IPS-NIHi7 (cell line): ENCODE data around the gene PATJ.
"Not testable (repeated sequence)": the region's sequence is repeated elsewhere in the genome, so short reads cannot be mapped to it uniquely, and the experiment has no call there.

Source experiments
- DNase-seq: peaks from one replicate; pipeline ENCODE4 v3.0.0; 2012; ENCODE audit warnings: mixed read lengths; ENCODE audit errors: extremely low spot score

PATJ gene, protein sequence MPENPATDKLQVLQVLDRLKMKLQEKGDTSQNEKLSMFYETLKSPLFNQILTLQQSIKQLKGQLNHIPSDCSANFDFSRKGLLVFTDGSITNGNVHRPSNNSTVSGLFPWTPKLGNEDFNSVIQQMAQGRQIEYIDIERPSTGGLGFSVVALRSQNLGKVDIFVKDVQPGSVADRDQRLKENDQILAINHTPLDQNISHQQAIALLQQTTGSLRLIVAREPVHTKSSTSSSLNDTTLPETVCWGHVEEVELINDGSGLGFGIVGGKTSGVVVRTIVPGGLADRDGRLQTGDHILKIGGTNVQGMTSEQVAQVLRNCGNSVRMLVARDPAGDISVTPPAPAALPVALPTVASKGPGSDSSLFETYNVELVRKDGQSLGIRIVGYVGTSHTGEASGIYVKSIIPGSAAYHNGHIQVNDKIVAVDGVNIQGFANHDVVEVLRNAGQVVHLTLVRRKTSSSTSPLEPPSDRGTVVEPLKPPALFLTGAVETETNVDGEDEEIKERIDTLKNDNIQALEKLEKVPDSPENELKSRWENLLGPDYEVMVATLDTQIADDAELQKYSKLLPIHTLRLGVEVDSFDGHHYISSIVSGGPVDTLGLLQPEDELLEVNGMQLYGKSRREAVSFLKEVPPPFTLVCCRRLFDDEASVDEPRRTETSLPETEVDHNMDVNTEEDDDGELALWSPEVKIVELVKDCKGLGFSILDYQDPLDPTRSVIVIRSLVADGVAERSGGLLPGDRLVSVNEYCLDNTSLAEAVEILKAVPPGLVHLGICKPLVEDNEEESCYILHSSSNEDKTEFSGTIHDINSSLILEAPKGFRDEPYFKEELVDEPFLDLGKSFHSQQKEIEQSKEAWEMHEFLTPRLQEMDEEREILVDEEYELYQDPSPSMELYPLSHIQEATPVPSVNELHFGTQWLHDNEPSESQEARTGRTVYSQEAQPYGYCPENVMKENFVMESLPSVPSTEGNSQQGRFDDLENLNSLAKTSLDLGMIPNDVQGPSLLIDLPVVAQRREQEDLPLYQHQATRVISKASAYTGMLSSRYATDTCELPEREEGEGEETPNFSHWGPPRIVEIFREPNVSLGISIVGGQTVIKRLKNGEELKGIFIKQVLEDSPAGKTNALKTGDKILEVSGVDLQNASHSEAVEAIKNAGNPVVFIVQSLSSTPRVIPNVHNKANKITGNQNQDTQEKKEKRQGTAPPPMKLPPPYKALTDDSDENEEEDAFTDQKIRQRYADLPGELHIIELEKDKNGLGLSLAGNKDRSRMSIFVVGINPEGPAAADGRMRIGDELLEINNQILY (N-terminal part only)

DNA sequence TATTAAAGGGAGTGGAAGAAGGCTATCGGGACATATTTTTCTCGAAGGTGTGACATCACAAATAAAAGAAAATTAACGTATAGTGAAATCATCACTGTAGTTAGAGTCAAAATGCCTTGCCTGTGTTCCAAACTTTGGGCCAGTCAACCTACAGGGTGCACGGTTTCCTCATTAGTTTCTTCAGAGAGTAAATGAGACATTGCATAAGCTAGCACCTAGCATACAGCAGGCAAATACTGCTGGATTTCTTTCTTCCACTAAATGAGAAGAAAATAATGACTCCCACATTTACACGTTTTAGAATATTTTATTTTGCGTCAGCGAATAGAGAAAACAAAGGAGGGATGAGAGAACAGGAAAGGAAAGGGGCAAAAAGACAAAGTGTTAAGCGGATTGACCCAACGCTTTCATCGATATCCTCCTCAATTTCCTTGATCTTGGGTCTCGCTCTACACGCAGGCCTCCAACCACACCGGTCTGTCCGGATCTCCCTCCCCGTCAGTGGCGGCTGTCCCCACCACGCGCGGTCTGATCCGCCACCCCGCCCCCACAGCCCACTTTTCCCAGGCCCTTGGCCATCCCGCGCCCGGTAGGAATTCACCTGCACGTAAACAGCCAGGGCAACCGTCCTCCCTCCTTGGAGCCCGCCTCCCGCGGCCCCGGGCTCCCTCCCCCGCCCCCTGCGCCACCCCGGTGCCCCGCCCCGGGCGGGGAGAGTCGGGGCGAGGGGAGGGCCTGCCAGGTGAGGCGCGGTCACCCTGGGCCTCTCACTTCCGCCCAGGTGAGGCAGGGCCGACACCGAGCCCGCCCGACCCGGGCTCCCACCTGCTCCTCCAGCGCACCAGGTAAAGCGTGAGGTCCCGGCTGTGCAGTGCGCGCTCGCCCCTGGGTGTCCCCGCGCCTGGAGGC, at the start of gene PATJ:
TSS of gene PATJ (plus strand) at position 770 of the 909 bp plus-strand sequence. CDS start 20,413 bp downstream, outside the sequence.
- DNase-seq = peak; percentile 95

DNA sequence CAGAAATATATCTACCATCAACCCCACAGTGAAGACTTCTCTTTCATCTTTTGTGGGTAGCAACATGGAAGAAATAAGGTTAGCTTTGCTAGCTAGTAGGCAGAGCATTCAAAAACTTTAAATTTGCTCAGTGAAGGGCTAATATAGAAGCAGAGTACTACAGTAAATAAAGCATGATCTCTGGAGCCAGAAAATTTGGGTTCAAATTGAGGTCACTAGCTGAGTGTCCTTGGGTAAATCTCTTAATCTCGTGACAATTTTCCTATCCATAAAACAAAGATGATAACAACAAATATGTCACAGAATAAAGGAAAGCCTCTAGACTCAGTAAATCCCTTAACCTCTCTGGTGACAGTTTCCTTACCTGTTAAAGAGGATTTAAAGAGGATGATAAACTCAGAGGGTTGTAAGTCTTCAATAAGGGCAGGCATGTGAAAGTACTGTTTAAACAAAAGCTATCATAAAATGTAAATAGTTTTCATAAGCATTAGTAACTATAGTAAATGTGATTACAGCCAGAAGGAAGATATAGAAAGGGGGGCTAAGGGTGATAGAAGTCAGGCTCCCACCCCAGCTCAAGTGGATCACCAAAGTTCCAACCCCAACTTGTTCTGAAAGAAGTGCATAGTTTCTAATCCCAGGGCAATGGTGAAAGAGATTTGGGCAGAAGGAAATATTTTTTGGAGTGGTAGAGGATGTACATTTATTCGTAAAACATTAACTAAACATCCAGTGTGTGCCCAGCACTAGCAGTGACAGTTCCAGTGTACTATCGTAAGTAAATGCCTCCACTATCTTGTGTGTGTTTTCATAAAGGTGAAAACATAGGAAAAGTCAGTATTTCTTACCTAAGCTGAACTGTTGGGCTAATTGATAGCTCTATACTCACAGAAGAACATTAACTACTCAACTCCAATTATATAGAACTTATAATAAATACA, 42.1 kb upstream of the PATJ start:
- DNase-seq = no peak

DNA sequence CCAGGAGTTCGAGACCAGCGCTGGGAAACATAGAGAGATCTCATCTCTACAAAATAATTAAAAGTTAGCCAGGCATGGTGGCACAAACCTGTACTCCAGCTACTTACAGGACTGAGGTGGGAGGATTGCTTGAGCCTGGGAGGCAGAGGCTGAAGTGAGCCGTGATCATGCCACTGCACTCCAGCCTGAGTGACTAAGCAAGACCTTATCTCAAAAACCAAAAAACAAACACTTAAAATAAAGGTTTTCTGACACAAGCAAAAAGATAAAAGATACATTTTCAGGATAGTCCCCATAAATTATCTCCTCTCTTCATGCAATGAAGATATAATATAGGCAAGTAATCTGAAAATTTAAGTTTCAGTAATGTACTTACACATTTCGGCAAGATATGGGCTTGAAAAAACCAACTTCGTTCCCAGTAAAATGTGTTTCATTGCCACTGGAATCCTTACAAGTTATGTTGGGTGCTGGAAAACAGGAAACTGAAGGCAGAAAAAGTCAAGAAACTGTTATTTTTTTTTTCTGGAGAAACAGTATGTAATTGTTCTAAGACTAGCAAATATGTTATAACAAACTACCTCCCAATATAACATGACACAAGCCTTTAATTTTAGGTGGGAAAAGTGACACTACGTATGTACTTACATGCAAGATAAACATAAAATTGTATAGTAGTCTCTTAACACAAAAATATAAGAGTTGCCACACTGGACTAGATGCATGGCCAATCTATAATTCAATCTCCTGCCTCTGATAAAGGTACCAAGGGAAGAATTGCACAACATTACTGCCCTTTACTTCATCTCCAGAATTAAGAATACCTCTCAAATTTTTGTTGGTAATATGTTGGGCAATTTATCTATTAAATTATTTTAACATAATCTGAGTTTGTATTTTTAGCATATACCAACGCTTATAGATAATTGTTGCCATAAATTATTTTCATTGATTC, 33.0 kb upstream of the PATJ start:
- DNase-seq = no peak

DNA sequence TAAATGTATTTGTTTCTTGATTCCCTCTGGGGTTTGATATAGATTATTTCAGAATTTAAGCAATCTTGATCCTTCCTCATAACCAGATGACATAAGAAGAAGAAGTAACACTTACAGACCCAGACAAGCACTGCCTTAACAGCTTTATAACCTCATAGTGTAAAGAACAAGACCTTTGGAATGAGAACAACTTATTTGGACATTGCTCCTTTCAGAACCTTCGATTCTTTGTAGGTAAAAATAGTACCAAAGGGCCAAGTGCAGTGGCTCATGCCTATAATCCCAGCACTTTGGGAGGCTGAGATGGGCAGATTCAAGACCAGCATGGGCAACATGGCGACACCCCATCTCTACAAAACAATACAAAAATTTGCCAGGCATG, 32.4 kb upstream of the PATJ start:
- no peak for DNase-seq

DNA sequence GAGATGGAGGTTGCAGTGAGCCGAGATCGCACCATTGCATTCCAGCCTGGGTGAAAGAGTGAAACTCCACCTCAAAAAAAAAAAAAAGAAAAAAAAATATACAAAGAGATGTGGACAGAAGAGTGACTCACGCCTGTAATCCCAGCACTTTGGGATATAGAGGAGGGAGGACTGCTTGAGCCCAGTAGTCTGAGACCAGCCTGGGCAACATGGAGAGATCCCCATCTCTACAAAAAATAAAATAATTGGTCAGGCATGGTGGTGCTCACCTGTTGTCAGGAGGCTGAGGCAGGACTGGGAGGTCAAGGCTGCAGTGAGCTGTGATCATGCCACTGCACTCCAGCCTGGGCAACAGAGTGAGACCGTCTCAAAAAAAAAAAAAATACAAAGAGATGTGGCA, 31.0 kb upstream of the PATJ start:
- DNase-seq = not testable (repeated sequence)

DNA sequence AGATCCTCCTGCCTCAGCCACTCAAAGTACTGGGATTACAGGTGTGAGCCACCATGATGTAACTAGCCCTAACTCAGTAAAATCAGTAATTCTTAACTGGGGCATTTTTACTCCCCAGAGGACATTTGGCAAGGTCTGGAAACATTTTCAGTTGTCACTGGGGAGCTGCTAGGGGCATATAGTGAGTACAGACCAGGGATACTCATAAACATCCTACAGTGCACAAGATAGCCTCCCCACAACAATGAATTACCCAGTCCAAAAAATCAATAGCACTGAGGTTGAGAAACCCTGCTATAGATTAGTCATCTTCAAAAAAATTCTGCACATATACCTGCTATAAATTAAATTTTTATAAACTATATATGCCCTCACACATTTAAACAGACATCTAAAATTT, 30.3 kb upstream of the PATJ start:
- DNase-seq = no peak

DNA sequence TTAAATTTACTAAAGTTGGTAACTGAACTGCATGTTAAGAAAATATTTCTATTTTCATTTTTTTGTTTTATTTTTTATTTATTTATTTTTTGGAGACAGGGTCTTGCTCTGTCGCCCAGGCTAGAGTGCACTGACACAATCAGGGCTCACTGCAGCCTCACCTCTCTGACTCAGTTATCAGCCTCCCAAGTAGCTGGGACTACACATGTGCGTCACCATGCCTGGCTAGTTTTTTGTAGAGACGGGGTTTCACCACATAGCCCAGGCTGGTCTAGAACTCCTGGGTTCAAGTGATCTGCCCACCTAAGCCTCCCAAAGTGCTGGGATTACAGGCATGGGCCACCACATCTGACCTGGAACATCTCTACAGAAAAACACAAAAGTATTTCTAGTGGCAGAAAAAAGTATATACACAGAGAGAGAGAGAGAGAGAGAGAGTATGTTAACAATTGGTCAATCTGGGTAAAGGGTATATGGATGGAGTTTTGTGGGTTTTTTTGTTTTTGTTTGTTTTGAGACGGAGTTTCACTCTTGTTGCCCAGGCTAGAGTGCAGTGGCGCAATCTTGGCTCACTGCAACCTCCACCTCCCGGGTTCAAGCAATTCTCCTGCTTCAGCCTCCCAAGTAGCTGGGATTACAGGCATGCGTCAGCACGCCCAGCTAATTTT, 23.1 kb upstream of the PATJ start:
- not testable (repeated sequence) for DNase-seq

DNA sequence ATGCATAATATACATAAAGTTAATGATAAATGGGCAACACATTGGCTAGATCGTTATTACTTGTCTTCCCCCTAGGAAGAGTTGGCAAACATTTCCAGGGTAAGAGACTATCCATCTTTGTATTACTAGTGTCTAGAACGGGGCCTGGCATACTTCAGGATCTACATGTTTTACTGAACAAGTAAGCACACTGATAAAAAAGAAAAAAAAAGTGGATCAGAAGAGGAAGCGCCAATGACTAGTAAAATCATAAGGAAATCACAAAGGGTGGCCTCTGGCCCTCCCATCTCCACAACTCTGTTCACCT, 17.8 kb upstream of the PATJ start:
- DNase-seq = no peak

DNA sequence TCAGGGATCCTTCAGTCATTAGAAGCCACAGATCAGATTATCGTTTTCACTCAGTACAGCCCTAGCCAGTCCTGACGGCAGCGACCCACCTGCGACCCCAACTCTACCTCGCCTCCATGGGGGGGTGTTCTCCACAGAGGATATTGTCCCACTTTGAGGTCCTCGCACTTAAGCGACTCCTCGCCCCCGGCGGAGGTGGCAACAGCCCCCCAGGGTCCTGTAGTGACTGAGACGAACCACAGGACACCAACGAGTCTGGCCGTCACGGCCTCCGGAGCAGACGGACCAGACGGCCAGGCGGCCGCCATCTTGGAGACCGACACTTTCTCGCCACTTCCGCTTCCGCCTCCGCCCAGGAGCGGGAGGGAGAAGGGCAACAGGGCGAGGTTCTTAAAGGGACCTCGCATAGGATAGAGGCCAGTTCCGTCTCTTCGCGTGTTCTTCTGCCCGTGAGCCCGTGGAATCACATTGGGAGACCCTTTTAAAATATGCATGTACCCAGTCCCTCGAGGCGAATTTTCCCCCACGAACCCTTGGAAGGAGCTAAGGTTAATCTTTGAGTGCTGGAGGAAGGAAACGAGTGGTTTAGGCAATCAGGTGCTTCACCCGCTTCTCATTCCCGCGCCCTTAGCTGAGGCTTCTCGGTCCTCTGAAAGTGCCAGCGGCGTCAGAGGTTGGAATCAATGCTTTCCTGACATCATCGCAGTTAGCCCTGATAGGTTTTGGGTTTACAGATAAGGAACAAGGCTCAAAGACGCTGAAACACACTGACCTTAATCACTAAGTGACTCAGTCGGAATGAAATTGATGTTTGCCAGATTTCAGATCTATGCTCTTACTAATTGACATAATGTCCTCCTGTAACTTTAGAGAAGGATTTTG, 17.2 kb upstream of the PATJ start, which contains the start of gene TM2D1:
TSS of gene TM2D1 (minus strand) at position 329 of the 882 bp plus-strand sequence. CDS start at position 308, 21 bp downstream.
- DNase-seq = peak; percentile 92

DNA sequence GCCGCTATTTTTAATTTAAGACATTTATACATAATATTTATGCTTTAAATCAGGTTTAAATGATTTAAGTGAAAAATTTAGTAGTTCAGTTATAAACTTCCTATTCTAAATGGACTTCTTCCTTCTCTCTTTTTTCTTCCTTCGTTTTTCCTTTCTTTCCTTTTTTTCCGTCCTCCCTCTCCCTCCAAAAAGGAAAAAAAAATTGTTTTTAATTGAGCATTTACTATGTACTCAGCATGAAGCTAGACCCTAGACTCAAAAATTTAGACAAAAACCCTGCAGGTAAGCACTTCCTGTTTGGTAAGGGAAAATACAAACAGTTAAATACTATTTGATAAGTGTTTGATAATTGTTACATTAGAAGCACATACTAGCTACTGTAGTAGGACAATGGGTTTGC, 14.7 kb upstream of the PATJ start:
- no peak for DNase-seq

DNA sequence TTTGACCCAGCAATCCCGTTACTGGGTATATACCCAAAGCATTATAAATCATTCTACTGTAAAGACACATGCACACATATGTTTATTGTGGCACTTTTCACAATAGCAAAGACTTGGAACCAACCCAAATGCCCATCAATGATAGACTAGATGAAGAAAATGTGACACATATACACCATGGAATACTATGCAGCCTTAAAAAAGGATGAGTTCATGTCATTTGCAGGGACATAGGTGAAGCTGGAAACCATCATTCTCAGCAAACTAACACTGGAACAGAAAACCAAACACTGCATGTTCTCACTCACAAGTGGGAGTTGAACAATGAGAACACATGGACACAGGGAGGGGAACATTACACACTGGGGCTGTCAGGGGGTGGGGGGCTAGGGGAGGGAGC, 11.6 kb upstream of the PATJ start:
- DNase-seq = not testable (repeated sequence)

DNA sequence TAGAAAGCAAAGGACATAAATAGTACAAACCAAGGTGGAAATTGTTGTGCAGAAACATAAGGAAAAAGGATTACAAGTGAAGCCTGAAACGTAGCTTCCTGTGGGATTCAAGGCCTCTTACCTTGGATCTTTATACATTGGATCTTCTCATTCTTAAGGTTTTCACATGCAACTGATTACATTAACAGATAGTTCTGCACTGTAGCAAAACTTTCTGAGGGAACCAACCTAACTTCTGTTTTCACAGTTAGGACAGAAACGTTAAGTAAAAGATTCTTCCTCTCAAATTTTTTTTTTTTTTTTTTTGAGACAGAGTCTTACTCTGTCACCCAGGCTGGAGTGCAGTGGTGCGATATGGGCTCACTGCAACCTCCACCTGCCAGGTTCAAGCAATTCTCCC, 9.6 kb upstream of the PATJ start:
- DNase-seq = no peak

DNA sequence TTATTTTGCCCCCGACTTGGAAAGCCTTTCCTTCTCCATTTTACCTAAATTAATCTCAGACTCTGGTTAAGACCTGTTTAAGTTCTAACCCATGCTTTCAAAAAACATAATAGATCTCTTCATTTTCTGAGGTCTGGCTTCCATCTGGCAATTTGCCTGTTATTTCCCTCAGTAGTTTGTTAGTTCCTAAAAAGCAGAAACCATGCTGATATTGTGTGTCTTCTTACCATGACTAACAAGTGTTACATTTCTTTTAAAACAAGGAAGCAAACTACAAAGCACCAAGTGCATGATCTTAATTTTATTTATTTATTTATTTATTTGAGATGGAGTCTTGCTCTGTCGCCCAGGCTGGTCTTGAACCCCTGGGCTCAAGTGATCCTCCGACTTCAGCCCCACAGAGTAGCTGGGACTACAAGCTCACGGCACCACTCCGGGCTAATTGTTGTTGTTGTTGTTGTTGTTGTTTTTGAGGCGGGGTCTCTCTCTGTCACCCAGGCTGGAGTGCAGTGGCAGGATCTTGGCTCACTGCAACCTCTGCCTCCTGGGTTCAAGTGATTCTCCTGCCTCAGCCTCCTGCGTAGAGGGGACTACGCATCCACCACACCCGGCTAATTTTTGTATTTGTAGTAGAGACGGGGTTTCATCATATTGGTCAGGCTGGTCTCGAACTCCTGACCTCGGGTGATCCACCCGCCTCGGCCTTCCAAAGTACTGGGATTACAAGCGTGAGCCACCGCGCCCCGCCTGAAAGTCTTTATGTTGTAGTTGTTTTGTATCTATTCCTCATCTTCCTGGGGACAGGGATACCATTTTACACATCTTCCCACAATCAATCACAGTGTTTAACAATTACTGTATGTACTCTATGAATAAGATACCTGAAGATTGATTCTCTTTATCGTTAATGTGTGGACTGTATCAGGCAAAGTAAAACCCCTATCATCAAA, 1.3 kb upstream of the PATJ start:
- no peak for DNase-seq

DNA sequence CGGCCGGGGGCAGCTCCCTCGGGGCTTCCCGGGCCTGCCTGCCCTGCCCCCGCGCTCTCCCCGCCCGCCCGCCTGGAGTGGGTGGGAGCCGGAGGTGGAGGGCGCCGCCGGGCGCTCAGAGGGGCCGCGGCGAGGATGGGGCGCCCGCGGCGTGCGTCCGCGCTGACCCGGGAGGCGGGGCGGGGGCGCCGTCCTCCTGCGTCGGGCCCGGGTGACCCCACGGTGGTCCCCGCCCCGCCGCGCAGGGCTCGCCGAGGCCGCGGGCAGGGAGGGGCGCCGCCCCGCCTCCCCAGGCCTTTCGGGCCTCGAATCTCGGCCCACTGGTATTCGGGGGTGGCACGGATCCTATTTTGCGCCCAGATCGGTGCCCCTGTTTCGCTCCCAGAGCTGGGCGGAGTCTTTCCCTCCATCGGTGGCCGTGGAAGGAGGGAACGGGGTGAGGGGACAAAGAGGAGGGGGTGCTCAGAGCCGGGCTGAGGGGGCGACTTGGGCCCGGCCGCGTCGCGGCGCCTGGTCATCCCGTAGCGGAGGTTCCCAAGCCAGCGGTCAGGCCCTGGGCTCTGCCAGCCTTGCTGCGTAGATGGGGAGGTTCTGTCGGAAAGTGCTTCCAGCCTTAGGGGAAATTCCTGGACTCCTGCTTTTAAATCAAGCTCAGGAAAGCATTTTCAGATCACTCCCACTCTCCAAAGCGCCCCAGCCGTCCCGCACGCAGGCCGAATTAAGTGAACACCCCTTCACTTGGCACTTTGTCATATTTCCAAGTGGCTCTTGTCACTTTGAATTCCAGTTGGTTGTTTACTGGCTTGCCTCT, 545 bp downstream of the PATJ start:
- DNase-seq = peak; percentile 43

DNA sequence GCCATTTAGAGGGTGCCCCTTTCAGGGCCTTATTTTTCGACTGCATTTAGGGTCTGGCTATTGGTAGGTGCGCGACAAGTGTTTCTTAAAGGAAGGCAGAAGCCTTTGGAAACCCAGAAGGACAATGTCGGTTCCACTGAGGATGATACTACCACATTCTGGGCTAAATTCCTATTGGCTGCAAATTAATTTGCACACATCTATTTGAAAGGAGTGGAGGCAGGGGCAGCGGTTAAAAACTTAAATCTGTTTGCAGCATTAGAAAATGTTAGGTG, 1.1 kb downstream of the PATJ start:
- no peak for DNase-seq
